ENCODE results near the gene SGTA. TPM values are rescaled to one million over a fixed set of nuclear protein-coding genes. Genes with fewer than 3 reads are reported as not detected.

The SGTA gene
- total and polyA plus RNA-seq, 3 donors from 2014 or later: 93.9 to 100 (median 99.6) TPM

DNA sequence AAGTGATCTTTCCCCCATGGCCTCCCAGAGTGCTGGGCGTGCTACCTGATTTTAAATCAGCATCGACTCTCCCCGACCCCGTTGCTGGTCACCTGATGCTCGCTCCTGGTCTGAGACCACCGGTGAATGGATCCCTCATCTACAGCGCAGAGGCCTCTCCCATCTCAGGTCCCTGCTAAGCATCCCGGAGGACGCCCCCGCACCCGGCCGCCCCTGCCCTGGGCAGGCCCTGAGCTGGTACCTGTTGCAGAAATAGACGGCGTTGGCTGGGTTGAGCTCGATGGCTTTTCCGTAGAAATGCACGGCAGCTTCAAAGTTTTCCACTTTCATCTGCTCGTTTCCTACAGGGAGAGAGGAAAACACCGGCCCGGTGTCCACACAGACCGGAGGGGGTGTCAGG is 18.1 kb downstream of the SGTA start:
- intact Hi-C loops (cut with DNase I; ENCODE audit: low total_unique reads): no loop called here
- Histone ChIP-seq H3K27ac (no peak overlapping the region), H3K4me1 (no peaks in the 10 kb centered on the region), H3K4me3 (no peak overlapping the region), H3K36me3 (ENCODE audit: low read depth, missing control alignments) (no peaks in the 10 kb centered on the region), H3K9me3 (no peaks in the 10 kb centered on the region), H3K27me3 (no peaks in the 10 kb centered on the region)
- 93 to 96% methylated on average over 21 of the region's 21 CpGs for WGBS, 2 donors
- DNase-seq: no peak
- no peak for TF ChIP-seq POLR2A (IDR thresholded peaks at IDR 0.05)
- TF ChIP-seq, protein P1, sequence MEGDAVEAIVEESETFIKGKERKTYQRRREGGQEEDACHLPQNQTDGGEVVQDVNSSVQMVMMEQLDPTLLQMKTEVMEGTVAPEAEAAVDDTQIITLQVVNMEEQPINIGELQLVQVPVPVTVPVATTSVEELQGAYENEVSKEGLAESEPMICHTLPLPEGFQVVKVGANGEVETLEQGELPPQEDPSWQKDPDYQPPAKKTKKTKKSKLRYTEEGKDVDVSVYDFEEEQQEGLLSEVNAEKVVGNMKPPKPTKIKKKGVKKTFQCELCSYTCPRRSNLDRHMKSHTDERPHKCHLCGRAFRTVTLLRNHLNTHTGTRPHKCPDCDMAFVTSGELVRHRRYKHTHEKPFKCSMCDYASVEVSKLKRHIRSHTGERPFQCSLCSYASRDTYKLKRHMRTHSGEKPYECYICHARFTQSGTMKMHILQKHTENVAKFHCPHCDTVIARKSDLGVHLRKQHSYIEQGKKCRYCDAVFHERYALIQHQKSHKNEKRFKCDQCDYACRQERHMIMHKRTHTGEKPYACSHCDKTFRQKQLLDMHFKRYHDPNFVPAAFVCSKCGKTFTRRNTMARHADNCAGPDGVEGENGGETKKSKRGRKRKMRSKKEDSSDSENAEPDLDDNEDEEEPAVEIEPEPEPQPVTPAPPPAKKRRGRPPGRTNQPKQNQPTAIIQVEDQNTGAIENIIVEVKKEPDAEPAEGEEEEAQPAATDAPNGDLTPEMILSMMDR (IDR thresholded peaks at IDR 0.05): no peak

DNA sequence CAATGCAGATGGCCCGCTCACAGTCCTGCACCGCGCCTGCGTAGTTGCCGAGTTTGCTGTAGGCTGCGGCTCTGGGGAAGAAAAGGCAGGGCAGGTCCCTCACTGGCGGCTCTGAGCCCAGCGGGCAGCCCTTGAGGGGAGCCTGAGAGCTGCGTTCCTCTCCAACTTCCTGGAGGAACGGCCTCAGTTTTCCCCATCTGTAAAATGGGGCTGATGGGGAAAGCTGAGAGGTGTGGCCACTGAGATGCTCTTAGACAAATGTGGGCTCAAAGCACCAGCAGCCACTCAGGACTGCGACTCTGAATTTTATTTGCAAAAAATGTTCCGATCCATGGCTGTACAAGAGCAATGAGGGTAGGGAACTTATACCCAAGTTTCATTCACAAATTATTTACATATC is 19.4 kb downstream of the SGTA start:
- no peaks in the 10 kb centered on the region for H3K36me3 ChIP-seq (ENCODE audit: low read depth, missing control alignments)
- TF ChIP-seq POLR2A (IDR thresholded peaks at IDR 0.05): no peak
- TF ChIP-seq, protein P1 (IDR thresholded peaks at IDR 0.05): no peak
- H3K4me3 ChIP-seq: no peak overlapping the region
- WGBS, 2 donors: 86 to 97% methylated on average over 6 to 12 of the region's 12 CpGs
- H3K27me3 ChIP-seq: no peaks in the 10 kb centered on the region
- H3K9me3 ChIP-seq: no peaks in the 10 kb centered on the region
- DNase-seq: no peak
- intact Hi-C loops (cut with DNase I; ENCODE audit: low total_unique reads): no loop called here
- H3K4me1 ChIP-seq: no peaks in the 10 kb centered on the region
- no peak overlapping the region for H3K27ac ChIP-seq

DNA sequence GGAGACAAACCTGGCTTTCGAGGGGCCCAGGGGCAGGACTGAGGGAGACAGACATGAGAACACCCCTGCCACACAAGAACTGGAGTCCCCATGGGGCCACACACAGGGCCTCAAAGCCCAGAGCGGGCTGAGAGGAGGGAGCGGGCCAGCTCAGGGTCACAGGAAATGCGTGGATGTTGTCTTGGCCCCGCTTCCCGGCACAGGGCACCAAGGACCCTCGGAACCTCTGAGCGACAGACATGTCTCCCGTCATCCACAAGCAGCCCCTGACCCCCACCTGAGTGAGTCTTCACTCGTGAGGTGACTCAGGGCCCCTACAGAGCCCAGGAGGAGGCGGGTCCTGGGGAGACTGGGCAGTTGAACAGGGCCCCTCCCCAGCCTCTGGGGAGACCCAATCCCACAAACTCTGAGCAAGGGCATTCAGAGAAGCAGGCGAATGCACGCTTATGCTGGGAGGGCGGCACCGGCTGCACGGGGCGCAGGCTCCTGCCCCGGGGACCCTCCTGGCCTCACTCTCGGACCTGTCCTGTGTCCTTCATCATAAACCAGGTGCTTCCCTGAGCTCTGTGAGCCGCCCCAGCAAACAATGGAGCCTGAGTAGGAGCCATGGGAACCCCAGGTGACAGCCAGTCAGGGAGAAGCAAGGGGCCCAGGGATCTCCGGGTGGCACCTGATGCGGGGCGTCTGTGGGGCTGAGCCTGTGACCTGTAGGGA is 20.1 kb downstream of the SGTA start:
- TF ChIP-seq POLR2A (IDR thresholded peaks at IDR 0.05): no peak
- TF ChIP-seq, protein P1 (IDR thresholded peaks at IDR 0.05): no peak
- no peak for DNase-seq
- Histone ChIP-seq H3K36me3 (ENCODE audit: low read depth, missing control alignments) (no peaks in the 10 kb centered on the region), H3K27ac (no peak overlapping the region), H3K27me3 (no peaks in the 10 kb centered on the region), H3K4me1 (no peaks in the 10 kb centered on the region), H3K4me3 (no peak overlapping the region), H3K9me3 (no peaks in the 10 kb centered on the region)
- intact Hi-C loops (cut with DNase I; ENCODE audit: low total_unique reads): no loop called here
- 93 to 100% methylated on average over 3 to 23 of the region's 23 CpGs for WGBS, 2 donors

DNA sequence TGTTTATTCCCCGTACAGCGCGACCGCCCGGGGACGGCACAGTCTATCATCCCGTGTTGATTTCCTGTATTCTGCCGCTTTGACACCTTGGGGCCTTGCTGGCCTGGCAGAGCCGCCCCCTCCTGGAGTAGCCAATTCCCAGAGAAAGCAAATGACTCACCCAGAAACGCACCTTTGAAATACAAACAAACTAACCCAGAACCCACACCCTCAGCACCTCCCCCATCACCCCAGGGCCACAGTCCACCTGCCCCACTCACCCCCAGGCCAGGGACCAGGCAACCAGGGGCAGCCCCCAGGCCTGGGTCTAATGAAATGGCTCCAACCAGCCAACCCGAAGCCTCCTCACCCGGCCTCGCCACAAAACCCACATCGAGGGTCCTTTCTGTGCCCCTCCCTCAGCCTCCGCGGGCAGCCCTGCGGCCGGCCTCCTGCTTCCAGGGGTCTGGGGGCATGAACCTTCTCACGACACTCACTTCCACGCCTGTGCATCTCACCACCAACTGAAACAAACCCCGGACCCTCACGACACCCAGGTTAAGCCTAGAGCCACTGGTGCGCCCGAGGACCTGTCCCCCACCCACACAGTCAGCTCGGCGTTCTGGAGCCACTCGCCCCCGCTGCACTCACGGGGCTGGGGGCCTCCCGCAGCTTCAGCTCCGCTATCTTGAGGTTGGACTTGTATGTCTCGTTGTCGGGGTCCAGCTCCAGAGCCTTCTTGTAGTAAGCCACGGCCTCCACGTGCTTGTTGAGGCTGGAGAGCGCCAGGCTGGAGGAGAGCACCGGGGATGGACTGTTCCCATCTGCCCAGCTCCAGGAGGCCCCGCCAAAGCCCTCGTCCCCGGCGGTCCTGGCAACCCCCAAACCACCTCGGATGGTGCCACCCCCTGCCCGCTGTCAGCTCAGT is 20.9 kb downstream of the SGTA start:
- intact Hi-C loops (cut with DNase I; ENCODE audit: low total_unique reads): no loop called here
- H3K36me3 ChIP-seq (ENCODE audit: low read depth, missing control alignments): no peaks in the 10 kb centered on the region

More for the DNA sequence above, 20.9 kb downstream of the SGTA start:
- no peaks in the 10 kb centered on the region for H3K4me1 ChIP-seq
- no peaks in the 10 kb centered on the region for H3K9me3 ChIP-seq
- no peak overlapping the region for H3K4me3 ChIP-seq
- H3K27me3 ChIP-seq: no peaks in the 10 kb centered on the region
- DNase-seq: no peak
- H3K27ac ChIP-seq: no peak overlapping the region
- WGBS, 2 donors: 92 to 94% methylated on average over 31 to 43 of the region's 43 CpGs
- TF ChIP-seq POLR2A (IDR thresholded peaks at IDR 0.05): no peak
- TF ChIP-seq, protein P1 (IDR thresholded peaks at IDR 0.05): no peak
